IMR-90 (cell line): Measurements from ENCODE around the gene UBP1. TPM values are rescaled to one million over a fixed set of nuclear protein-coding genes. Genes with fewer than 3 reads are reported as not detected.

Experiments used
- ATAC-seq: fragments of 200-7000 bp; cut with Tn5 transposase; 2 replicates; pipeline ENCODE4 v1.9.1; 2020; ENCODE audit warnings: low read depth, mild to moderate bottlenecking, moderate library complexity
- BruUV-seq: library from RNA; stranded (reverse); fragments of 400-500 nt; replicated peaks from 2 replicates; lab custom pipeline; 2021; lab: Mats Ljungman, UMichigan
- CTCF ChIA-PET: fragments of 300-600 bp; formaldehyde crosslinking; extraction: SDS; loops from one replicate; lab custom pipeline; 2021; ENCODE audit warnings: antibody characterized with exemption; lab: Yijun Ruan, JAX
- POLR2A ChIA-PET: fragments of 300-600 bp; sonication (Branson Sonifier 250); formaldehyde crosslinking; loops from one replicate; lab custom pipeline; 2022; ENCODE audit warnings: antibody characterized with exemption; ENCODE audit not compliant: unreplicated experiment; lab: Charles Lee
- DNase-seq: peaks from one replicate; pipeline ENCODE4 v3.0.0; 2013
- H2AFZ ChIP-seq: replicated peaks from 2 replicates; pipeline ENCODE3; 2013; ENCODE audit warnings: low read length, mild to moderate bottlenecking; ENCODE audit not compliant: poor library complexity
- H2AK5ac ChIP-seq: 2 replicates; pipeline ENCODE4 v1.6.1; 2013; ENCODE audit warnings: low read depth, low read length, inconsistent platforms
- H2AK9ac ChIP-seq: replicated peaks from 2 replicates; pipeline ENCODE3; 2013; ENCODE audit warnings: mild to moderate bottlenecking, low read depth, low read length, moderate library complexity; ENCODE audit not compliant: poor library complexity
- H2BK120ac ChIP-seq: 2 replicates; pipeline ENCODE4 v1.6.1; 2013; ENCODE audit warnings: low read depth, low read length, inconsistent platforms
- H2BK15ac ChIP-seq: 3 replicates; pipeline ENCODE4 v1.6.1; 2013; ENCODE audit warnings: low read depth, low read length, inconsistent platforms
- H2BK20ac ChIP-seq: 2 replicates; pipeline ENCODE4 v1.6.1; 2013; ENCODE audit warnings: low read depth, mild to moderate bottlenecking, inconsistent platforms, low read length, moderate library complexity
- H2BK5ac ChIP-seq: 2 replicates; pipeline ENCODE4 v1.6.1; 2013; ENCODE audit warnings: mild to moderate bottlenecking, low read depth, low read length, inconsistent platforms; ENCODE audit not compliant: poor library complexity, severe bottlenecking
- H3K14ac ChIP-seq: replicated peaks from 2 replicates; pipeline ENCODE4 v1.6.1; 2013; ENCODE audit warnings: low read depth, low read length, inconsistent platforms
- H3K18ac ChIP-seq: 2 replicates; pipeline ENCODE4 v1.6.1; 2013; ENCODE audit warnings: low read depth, low read length, control low read depth
- H3K23ac ChIP-seq: 2 replicates; pipeline ENCODE4 v1.6.1; 2013; ENCODE audit warnings: low read depth, low read length, inconsistent platforms
- H3K27ac ChIP-seq: 2 replicates; pipeline ENCODE4 v1.5.1; 2013; ENCODE audit warnings: mild to moderate bottlenecking, control low read depth, low read length; ENCODE audit not compliant: insufficient read depth
- H3K27me3 ChIP-seq: 2 replicates; pipeline ENCODE4 v1.6.1; 2013; ENCODE audit warnings: low read length; ENCODE audit not compliant: control insufficient read depth, insufficient read depth
- H3K36me3 ChIP-seq: 2 replicates; pipeline ENCODE4 v1.6.1; 2013; ENCODE audit warnings: low read length, mixed read lengths; ENCODE audit not compliant: control insufficient read depth, insufficient read depth
- H3K4ac ChIP-seq: 2 replicates; pipeline ENCODE4 v1.6.1; 2013; ENCODE audit warnings: low read depth, low read length, inconsistent platforms
- H3K4me1 ChIP-seq: 2 replicates; pipeline ENCODE4 v1.6.1; 2013; ENCODE audit warnings: low read length, mixed read lengths; ENCODE audit not compliant: control insufficient read depth, insufficient read depth
- H3K4me2 ChIP-seq: 2 replicates; pipeline ENCODE4 v1.6.1; 2013; ENCODE audit warnings: low read depth, mild to moderate bottlenecking, control low read depth, low read length, moderate library complexity
- H3K4me3 ChIP-seq: 2 replicates; pipeline ENCODE4 v1.5.1; 2013; ENCODE audit warnings: low read depth, mild to moderate bottlenecking, control low read depth, low read length, moderate library complexity; ENCODE audit not compliant: insufficient read depth
- H3K56ac ChIP-seq: 2 replicates; pipeline ENCODE4 v1.6.1; 2013; ENCODE audit warnings: low read length, inconsistent platforms; ENCODE audit not compliant: insufficient read depth; ENCODE audit errors: extremely low read depth
- H3K79me1 ChIP-seq, 2 experiments: 2 replicates each; pipeline ENCODE4 v1.6.1; 2013; ENCODE audit warnings: low read length in 2 of 2, inconsistent platforms in 1 of 2, low read depth in 1 of 2
- H3K9ac ChIP-seq: 2 replicates; pipeline ENCODE4 v1.6.1; 2013; ENCODE audit warnings: low read depth, low read length, control low read depth
- H3K9me1 ChIP-seq: 2 replicates; pipeline ENCODE4 v1.6.1; 2013; ENCODE audit warnings: low read length, inconsistent platforms; ENCODE audit not compliant: insufficient read depth
- H3K9me3 ChIP-seq: 2 replicates; pipeline ENCODE4 v1.6.1; 2013; ENCODE audit warnings: low read length; ENCODE audit not compliant: control insufficient read depth, insufficient read depth
- H4K20me1 ChIP-seq: 2 replicates; pipeline ENCODE4 v1.6.1; 2013; ENCODE audit warnings: low read length, inconsistent platforms; ENCODE audit not compliant: insufficient read depth
- H4K5ac ChIP-seq: 2 replicates; pipeline ENCODE4 v1.6.1; 2013; ENCODE audit warnings: mild to moderate bottlenecking, low read depth, low read length, control low read depth
- H4K8ac ChIP-seq, 2 experiments: 2 replicates each; pipeline ENCODE4 v1.6.1; 2013; ENCODE audit warnings: low read depth in 2 of 2, low read length in 2 of 2, control low read depth in 1 of 2, inconsistent platforms in 1 of 2
- H4K91ac ChIP-seq: 2 replicates; pipeline ENCODE4 v1.6.1; 2013; ENCODE audit warnings: low read depth, low read length, inconsistent platforms; ENCODE audit not compliant: insufficient read depth
- BHLHE40 ChIP-seq: fragments of 150-350 bp; IDR thresholded peaks from 2 replicates; pipeline ENCODE4 v1.6.1; 2016; ENCODE audit warnings: mild to moderate bottlenecking, low read depth, low read length
- CHD1 ChIP-seq: IDR thresholded peaks from 2 replicates; pipeline ENCODE4 v1.6.1; 2012; ENCODE audit warnings: low read depth, low read length, improper control_type of control experiment
- ELK1 ChIP-seq: fragments of 150-350 bp; IDR thresholded peaks from 2 replicates; pipeline ENCODE4 v1.6.1; 2016; ENCODE audit warnings: low read depth, mild to moderate bottlenecking, low read length, moderate library complexity, borderline replicate concordance
- MXI1 ChIP-seq: IDR thresholded peaks from 2 replicates; pipeline ENCODE4 v1.6.1; 2012; ENCODE audit warnings: low read depth, mild to moderate bottlenecking, low read length, moderate library complexity, borderline replicate concordance
- NFE2L2 ChIP-seq: fragments of 150-350 bp; IDR thresholded peaks from 2 replicates; pipeline ENCODE4 v1.6.1; 2016; ENCODE audit warnings: low read depth, mild to moderate bottlenecking, low read length
- POLR2A ChIP-seq: IDR thresholded peaks from 2 replicates; pipeline ENCODE4 v1.6.1; 2012; ENCODE audit warnings: mild to moderate bottlenecking, low read depth, low read length
- RAD21 ChIP-seq: IDR thresholded peaks from 2 replicates; pipeline ENCODE4 v1.6.1; 2012; ENCODE audit warnings: low read length, improper control_type of control experiment
- RCOR1 ChIP-seq: IDR thresholded peaks from 2 replicates; pipeline ENCODE4 v1.6.1; 2012; ENCODE audit warnings: mild to moderate bottlenecking, low read length, improper control_type of control experiment; ENCODE audit not compliant: insufficient replicate concordance
- SMC3 ChIP-seq: fragments of 150-350 bp; IDR thresholded peaks from 2 replicates; pipeline ENCODE4 v1.6.1; 2016; ENCODE audit warnings: low read depth, mild to moderate bottlenecking, antibody characterized with exemption, low read length, moderate library complexity
- USF2 ChIP-seq: fragments of 150-350 bp; IDR thresholded peaks from 2 replicates; pipeline ENCODE4 v1.6.1; 2017; ENCODE audit warnings: mild to moderate bottlenecking, antibody characterized with exemption, low read length, low read depth
- WGBS, 2 experiments: methylation state at CpG; one replicate each; pipeline versions ENCODE4 v1.1.5 to v1.1.7; 2013; ENCODE audit warnings: missing lambda C conversion rate in 2 of 2; ENCODE audit not compliant: insufficient read length in 1 of 2; ENCODE audit errors: extremely low coverage in 2 of 2; 5-methylcytosine and 5-hydroxymethylcytosine counted together
- dilution Hi-C: fragments of 300-500 bp; cut with HindIII; formaldehyde crosslinking; loops from one replicate; pipeline ENCODE4 v1.14.3; 2018; ENCODE audit warnings: low sequenced_read_pairs; ENCODE audit not compliant: unreplicated experiment
- in situ Hi-C: fragments of 300-500 bp; cut with MboI; formaldehyde crosslinking; loops from 3 replicates; pipeline ENCODE4 v1.14.3; 2019; ENCODE audit warnings: low sequenced_read_pairs, inconsistent platforms, mixed read lengths
- intact Hi-C: fragments of 100-400 bp; cut with micrococcal nuclease; formaldehyde crosslinking; loops from 2 replicates; pipeline ENCODE4 v1.10.0; 2022
- polyA plus RNA-seq, 3 experiments: library from polyadenylated mRNA; depleted of rRNA; stranded (reverse); fragments of >200 nt; gene quantifications; 2 replicates each; pipeline ENCODE4 v1.2.3, GENCODE V29; 2012; ENCODE audit warnings: low replicate concordance in 1 of 3
- total RNA-seq: library from RNA; depleted of rRNA; stranded (reverse); fragments of >200 nt; gene quantifications from 2 replicates; pipeline ENCODE4 v1.2.3, GENCODE V29; 2012

The UBP1 gene
- total and polyA plus RNA-seq, 2 of the 4 experiments (the other 2 are of a cell fraction): 56.3 to 73.8 TPM

GRCh38 chr3:33473813-33474212 lies 33.6 kb upstream of the UBP1 start:
- dilution Hi-C loops: no loop called here
- H2AK9ac ChIP-seq: no peak overlapping the region
- no peak overlapping the region for H2BK120ac ChIP-seq
- no peak overlapping the region for H2AK5ac ChIP-seq
- H2BK5ac ChIP-seq: no peak overlapping the region
- H3K4ac ChIP-seq: no peak overlapping the region
- POLR2A ChIA-PET: no interaction called here
- H4K20me1 ChIP-seq: no peaks in the 10 kb centered on the region
- H3K4me3 ChIP-seq: no peak overlapping the region
- H3K14ac ChIP-seq: no peak overlapping the region
- no TSS peak for BruUV-seq
- H3K27me3 ChIP-seq: no peaks in the 10 kb centered on the region
- no CpG with 5 or more reads among the region's 2 CpGs for WGBS, 2 experiments
- no peak overlapping the region for H3K23ac ChIP-seq
- no peaks in the 10 kb centered on the region for H3K36me3 ChIP-seq
- H2BK15ac ChIP-seq: no peak overlapping the region
- H2AFZ ChIP-seq: no peak overlapping the region
- ATAC-seq (no peak), DNase-seq (no peak)
- no peak overlapping the region for H2BK20ac ChIP-seq
- no peaks in the 10 kb centered on the region for H3K9me3 ChIP-seq
- no peak overlapping the region for H3K4me2 ChIP-seq
- H4K91ac ChIP-seq: no peak overlapping the region
- H3K9ac ChIP-seq: no peak overlapping the region
- no peak overlapping the region for H3K56ac ChIP-seq
- TF ChIP-seq CHD1 (no peak), RAD21 (no peak), SMC3 (no peak), RCOR1 (no peak), BHLHE40 (no peak), MXI1 (no peak), USF2 (no peak), NFE2L2 (no peak), ELK1 (no peak), POLR2A (no peak)
- H3K4me1 ChIP-seq: no peaks in the 10 kb centered on the region
- CTCF ChIA-PET: no interaction called here
- H3K9me1 ChIP-seq: no peaks in the 10 kb centered on the region
- intact Hi-C loops: no loop called here
- H3K18ac ChIP-seq: no peak overlapping the region
- no peak overlapping the region for H4K5ac ChIP-seq
- no peak overlapping the region for H4K8ac ChIP-seq
- no peaks in the 10 kb centered on the region for H3K79me1 ChIP-seq
- H3K27ac ChIP-seq: no peak overlapping the region
- in situ Hi-C loops: no loop called here
